GM12891 (cell line): ENCODE data around the gene SLC9A9.

ENCODE experiments used
- DNase-seq: peaks from one replicate; pipeline ENCODE4 v3.0.0; 2011; ENCODE audit warnings: low spot score; ENCODE audit not compliant: insufficient read length
- FAIRE-seq: peaks from 2 replicates; lab custom pipeline; 2011; peaks lifted over from hg19 to GRCh38; lab: Jason Lieb, UNC
- PAX5 ChIP-seq: IDR thresholded peaks from 2 replicates; pipeline ENCODE4 v1.6.1; 2011; ENCODE audit warnings: low read length, moderate library complexity, mild to moderate bottlenecking; ENCODE audit not compliant: insufficient read depth, severe bottlenecking
- POLR2A ChIP-seq: IDR thresholded peaks from 2 replicates; pipeline ENCODE4 v1.6.1; 2011; ENCODE audit warnings: low read depth, low read length, control low read depth
- POLR2AphosphoS5 ChIP-seq: IDR thresholded peaks from 2 replicates; pipeline ENCODE4 v1.6.1; 2011; ENCODE audit warnings: low read depth, low read length, control low read depth
- POU2F2 ChIP-seq: IDR thresholded peaks from 2 replicates; pipeline ENCODE4 v1.6.1; 2011; ENCODE audit warnings: low read depth, mild to moderate bottlenecking, control low read depth, low read length, moderate library complexity
- SPI1 ChIP-seq: IDR thresholded peaks from 2 replicates; pipeline ENCODE4 v1.6.1; 2011; ENCODE audit warnings: low read depth, low read length, control low read depth
- TAF1 ChIP-seq: IDR thresholded peaks from 2 replicates; pipeline ENCODE4 v1.6.1; 2011; ENCODE audit warnings: low read depth, low read length, control low read depth

The SLC9A9 gene

GRCh38 chr3:143269741-143270140 lies 578.5 kb downstream of the SLC9A9 start:
- DNase-seq (no peak), FAIRE-seq (no peak)
- TF ChIP-seq POU2F2 (no peak), TAF1 (no peak), POLR2AphosphoS5 (no peak), PAX5 (no peak), POLR2A (no peak), SPI1 (no peak)

GRCh38 chr3:143267989-143268388 lies 580.3 kb downstream of the SLC9A9 start:
- FAIRE-seq, result no peak
- TF ChIP-seq PAX5, result no peak
- no peak for TF ChIP-seq SPI1
- no peak for TF ChIP-seq TAF1
- no peak for TF ChIP-seq POLR2A
- no peak for TF ChIP-seq POU2F2
- TF ChIP-seq POLR2AphosphoS5, result no peak
- DNase-seq, result no peak

GRCh38 chr3:143266927-143267326 lies 581.3 kb downstream of the SLC9A9 start:
- FAIRE-seq (peak; percentile 66), DNase-seq (no peak)
- TF ChIP-seq POLR2A, result no peak
- peak; percentile 84 for TF ChIP-seq SPI1
- TF ChIP-seq POLR2AphosphoS5, result no peak

GRCh38 chr3:143266511-143266910 lies 581.8 kb downstream of the SLC9A9 start:
- TF ChIP-seq POLR2A (no peak), POLR2AphosphoS5 (no peak), PAX5 (no peak), POU2F2 (no peak), TAF1 (no peak), SPI1 (no peak)
- FAIRE-seq (no peak), DNase-seq (no peak)

- TF ChIP-seq POLR2AphosphoS5 (no peak), TAF1 (no peak), PAX5 (no peak), SPI1 (no peak), POU2F2 (no peak), POLR2A (no peak)
- FAIRE-seq, result no peak
- DNase-seq, result no peak
These were observed 582.7 kb downstream of the SLC9A9 start for GRCh38 chr3:143265501-143266070.

GRCh38 chr3:143263852-143264513 lies 584.3 kb downstream of the SLC9A9 start:
- DNase-seq (no peak), FAIRE-seq (no peak)
- TF ChIP-seq POLR2A (no peak), TAF1 (no peak), POLR2AphosphoS5 (no peak), PAX5 (no peak), POU2F2 (no peak), SPI1 (no peak)

GRCh38 chr3:143261848-143262247 lies 586.4 kb downstream of the SLC9A9 start:
- DNase-seq (no peak), FAIRE-seq (no peak)

GRCh38 chr3:143258692-143259091 lies 589.6 kb downstream of the SLC9A9 start:
- FAIRE-seq, result no peak

More at GRCh38 chr3:143261848-143262247, 586.4 kb downstream of the SLC9A9 start:
- no peak for TF ChIP-seq SPI1
- no peak for TF ChIP-seq TAF1
- TF ChIP-seq PAX5, result no peak
- TF ChIP-seq POU2F2, result no peak
- TF ChIP-seq POLR2A, result no peak
- no peak for TF ChIP-seq POLR2AphosphoS5

GRCh38 chr3:143256416-143256815 lies 591.9 kb downstream of the SLC9A9 start:
- DNase-seq, result no peak
- no peak for TF ChIP-seq SPI1
- TF ChIP-seq PAX5, result no peak
- no peak for TF ChIP-seq POU2F2
- no peak for TF ChIP-seq TAF1
- no peak for TF ChIP-seq POLR2AphosphoS5
- TF ChIP-seq POLR2A, result no peak
- FAIRE-seq, result no peak

More at GRCh38 chr3:143258692-143259091, 589.6 kb downstream of the SLC9A9 start:
- no peak for DNase-seq
- TF ChIP-seq POLR2AphosphoS5, result no peak

GRCh38 chr3:143255739-143256138 lies 592.5 kb downstream of the SLC9A9 start:
- no peak for FAIRE-seq
- TF ChIP-seq POLR2A, result no peak
- no peak for TF ChIP-seq POU2F2
- TF ChIP-seq SPI1, result no peak
- no peak for TF ChIP-seq PAX5
- no peak for TF ChIP-seq TAF1
- no peak for TF ChIP-seq POLR2AphosphoS5
- DNase-seq, result no peak
